ENCODE results near the gene TCOF1.

TCOF1 gene

GRCh38 chr5:150355791-150356190, 1.7 kb upstream of the TCOF1 start:
- ChIA-PET CTCF (no interaction called here), POLR2A (no interaction called here)
- TF ChIP-seq, protein P1, sequence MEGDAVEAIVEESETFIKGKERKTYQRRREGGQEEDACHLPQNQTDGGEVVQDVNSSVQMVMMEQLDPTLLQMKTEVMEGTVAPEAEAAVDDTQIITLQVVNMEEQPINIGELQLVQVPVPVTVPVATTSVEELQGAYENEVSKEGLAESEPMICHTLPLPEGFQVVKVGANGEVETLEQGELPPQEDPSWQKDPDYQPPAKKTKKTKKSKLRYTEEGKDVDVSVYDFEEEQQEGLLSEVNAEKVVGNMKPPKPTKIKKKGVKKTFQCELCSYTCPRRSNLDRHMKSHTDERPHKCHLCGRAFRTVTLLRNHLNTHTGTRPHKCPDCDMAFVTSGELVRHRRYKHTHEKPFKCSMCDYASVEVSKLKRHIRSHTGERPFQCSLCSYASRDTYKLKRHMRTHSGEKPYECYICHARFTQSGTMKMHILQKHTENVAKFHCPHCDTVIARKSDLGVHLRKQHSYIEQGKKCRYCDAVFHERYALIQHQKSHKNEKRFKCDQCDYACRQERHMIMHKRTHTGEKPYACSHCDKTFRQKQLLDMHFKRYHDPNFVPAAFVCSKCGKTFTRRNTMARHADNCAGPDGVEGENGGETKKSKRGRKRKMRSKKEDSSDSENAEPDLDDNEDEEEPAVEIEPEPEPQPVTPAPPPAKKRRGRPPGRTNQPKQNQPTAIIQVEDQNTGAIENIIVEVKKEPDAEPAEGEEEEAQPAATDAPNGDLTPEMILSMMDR (IDR thresholded peaks at IDR 0.05; ENCODE audit: insufficient read depth, low read length, missing control alignments): no peak
- DNase-seq (ENCODE audit: low read depth, low spot score): no peak
- no peak overlapping the region for H3K4me3 ChIP-seq (ENCODE audit: low read depth, low read length)

GRCh38 chr5:150356575-150357294, 762 bp upstream of the TCOF1 start:
- DNase-seq (ENCODE audit: low read depth, low spot score): no peak
- ChIA-PET CTCF (interaction anchor here (1.5 kb wide), 1 partner anchor 81 kb away, joined by 3 read pairs; no protein-coding TSS in a partner anchor), POLR2A (no interaction called here)
- TF ChIP-seq, protein P1 (IDR thresholded peaks at IDR 0.05; ENCODE audit: insufficient read depth, low read length, missing control alignments): no peak
- H3K4me3 ChIP-seq (ENCODE audit: low read depth, low read length): peak overlapping the region; percentile 39

DNA sequence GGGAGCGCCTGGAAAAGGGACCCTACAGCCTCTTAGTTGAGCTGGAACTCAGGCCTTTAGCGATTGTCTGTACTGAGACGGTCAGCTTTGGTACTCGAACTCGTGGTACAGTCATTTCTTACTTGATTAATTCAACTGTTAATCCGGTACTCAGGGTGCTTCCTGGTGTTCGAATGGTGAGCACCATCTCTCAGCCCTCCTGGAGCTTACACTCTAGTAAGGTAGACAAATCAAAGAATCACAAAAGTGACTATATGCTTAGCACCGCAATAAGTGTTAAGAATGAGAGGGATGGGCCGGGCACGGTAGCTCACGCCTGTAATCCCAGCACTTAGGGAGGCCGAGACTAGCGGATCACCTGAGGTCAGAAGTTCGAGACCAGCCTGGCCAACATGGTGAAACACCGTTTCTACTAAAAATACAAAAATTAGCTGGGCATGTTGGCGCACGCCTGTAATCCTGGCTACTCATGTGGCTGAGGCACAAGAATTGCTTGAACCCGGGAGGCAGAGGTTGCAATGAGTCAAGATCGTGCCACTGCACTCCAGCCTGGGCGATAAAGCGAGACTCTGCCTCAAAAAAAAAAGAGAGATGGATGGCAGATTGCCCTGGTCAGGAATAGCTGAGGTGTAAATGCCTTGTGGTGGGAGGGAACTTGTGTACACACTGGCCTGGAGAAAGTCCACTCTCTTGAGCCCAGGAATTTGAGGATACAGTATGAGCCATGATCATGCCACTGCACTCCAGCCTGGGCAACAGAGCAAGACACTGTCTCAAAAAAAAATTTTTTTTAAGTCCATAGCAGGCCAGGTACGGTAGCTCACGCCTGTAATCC, 981 bp downstream of the TCOF1 start:
- peak overlapping the region; percentile 76 for H3K4me3 ChIP-seq (ENCODE audit: low read depth, low read length)
- POLR2A ChIA-PET: interaction anchor here (1.2 kb wide), 1 partner anchor 60 kb away, joined by 3 read pairs; no protein-coding TSS in a partner anchor
- TF ChIP-seq, protein P1 (IDR thresholded peaks at IDR 0.05; ENCODE audit: insufficient read depth, low read length, missing control alignments): no peak
- CTCF ChIA-PET: interaction anchor here (0.8 to 1.5 kb wide), 8 partner anchors 8 to 92 kb away, joined by 3 to 7 read pairs (median 3); no protein-coding TSS in a partner anchor
- no peak for DNase-seq (ENCODE audit: low read depth, low spot score)

DNA sequence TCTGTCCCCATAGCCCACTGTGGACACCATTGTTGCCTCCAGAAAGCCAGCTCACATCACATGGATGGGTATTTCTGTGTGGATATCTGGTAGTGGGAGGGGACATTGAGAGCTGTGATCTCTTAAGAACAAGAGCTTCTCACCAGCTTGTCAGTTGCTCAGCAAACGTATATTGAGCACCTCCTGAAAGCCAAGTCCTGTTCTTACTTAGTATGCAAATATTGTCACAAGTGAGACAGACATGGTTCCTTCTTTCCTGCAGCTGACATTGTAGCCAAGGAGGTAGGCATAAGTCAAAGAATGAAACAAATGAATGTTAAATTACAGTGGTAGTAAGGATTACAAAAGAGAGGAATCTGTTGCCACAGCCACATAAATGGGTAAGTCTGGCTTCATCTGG, 3.8 kb downstream of the TCOF1 start:
- CTCF ChIA-PET: interaction anchor here (0.9 to 4.3 kb wide), 3 partner anchors 11 to 75 kb away, joined by 3 to 16 read pairs (median 3); no protein-coding TSS in a partner anchor
- TF ChIP-seq, protein P1 (IDR thresholded peaks at IDR 0.05; ENCODE audit: insufficient read depth, low read length, missing control alignments): no peak
- no peak for DNase-seq (ENCODE audit: low read depth, low spot score)
- POLR2A ChIA-PET: no interaction called here
- no peak overlapping the region for H3K4me3 ChIP-seq (ENCODE audit: low read depth, low read length)

DNA sequence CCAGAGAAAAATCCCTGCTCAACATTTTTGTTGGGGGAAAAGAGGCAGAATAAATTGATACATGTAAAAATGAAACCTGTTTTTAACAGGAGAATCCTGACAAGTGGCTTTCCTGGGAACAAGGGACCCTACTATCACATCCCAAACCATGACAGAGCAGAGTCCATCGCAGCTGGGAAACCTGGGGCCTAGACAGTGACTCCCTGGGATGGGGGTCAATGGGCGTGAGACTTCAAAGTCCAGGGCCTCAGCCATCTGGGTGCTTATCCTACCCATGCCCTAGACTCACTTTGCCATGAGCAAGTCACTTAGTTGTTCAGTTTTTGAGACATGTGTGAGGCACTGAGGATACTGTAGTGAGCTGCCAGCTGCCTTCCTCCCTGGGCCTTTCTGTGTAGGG, 5.7 kb downstream of the TCOF1 start:
- CTCF ChIA-PET: interaction anchor here (1.0 to 4.3 kb wide), 5 partner anchors 11 to 373 kb away, joined by 3 to 16 read pairs (median 3); no protein-coding TSS in a partner anchor
- DNase-seq (ENCODE audit: low read depth, low spot score): no peak
- POLR2A ChIA-PET: interaction anchor here (0.8 kb wide), 1 partner anchor 14 kb away, joined by 3 read pairs; no protein-coding TSS in a partner anchor
- H3K4me3 ChIP-seq (ENCODE audit: low read depth, low read length): no peak overlapping the region
- TF ChIP-seq, protein P1 (IDR thresholded peaks at IDR 0.05; ENCODE audit: insufficient read depth, low read length, missing control alignments): no peak

- POLR2A ChIA-PET: no interaction called here
- TF ChIP-seq, protein P1 (IDR thresholded peaks at IDR 0.05; ENCODE audit: insufficient read depth, low read length, missing control alignments): no peak
- DNase-seq (ENCODE audit: low read depth, low spot score): no peak
- no peak overlapping the region for H3K4me3 ChIP-seq (ENCODE audit: low read depth, low read length)
- CTCF ChIA-PET: interaction anchor here (1.1 to 4.3 kb wide), 4 partner anchors 11 to 145 kb away, joined by 3 to 16 read pairs (median 6); no protein-coding TSS in a partner anchor
Measured at GRCh38 chr5:150364004-150364403, 6.5 kb downstream of the TCOF1 start.
